Stimulated activated CD4-positive, alpha-beta T cell treated with anti-CD3 and anti-CD28 coated beads, Interleukin-4, amount 100 ng/mL, for 1 hour (primary cell): ENCODE data around the gene PDXP.

ENCODE experiments used
- DNase-seq: peaks from one replicate; pipeline ENCODE4 v3.0.0-alpha.2; 2020

The PDXP gene

DNA sequence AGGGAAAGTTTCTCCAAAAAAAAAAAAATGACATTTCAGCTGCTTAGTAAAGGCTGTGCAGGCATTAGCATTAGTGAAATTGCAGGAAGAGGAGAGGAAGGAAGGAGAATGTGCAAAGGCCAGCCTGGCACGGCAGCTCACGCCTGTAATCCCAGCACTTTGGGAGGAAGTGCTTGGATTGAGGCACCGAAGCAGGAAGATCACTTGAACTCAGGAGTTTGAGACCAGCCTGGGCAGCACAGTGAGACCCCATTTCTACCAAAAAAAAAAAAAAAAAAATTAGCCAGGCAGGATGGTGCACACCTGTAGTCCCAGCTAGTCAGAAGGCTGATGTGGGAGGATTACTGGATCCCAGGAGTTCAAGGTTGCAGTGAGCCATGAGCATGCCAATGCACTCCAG lies 46.1 kb downstream of the PDXP start:
- no peak for DNase-seq

GRCh38 chr22:37705205-37705604 lies 46.7 kb downstream of the PDXP start:
- DNase-seq: no peak

GRCh38 chr22:37708580-37709444 lies 50.3 kb downstream of the PDXP start:
- DNase-seq: no peak

- DNase-seq: no peak
Observed at GRCh38 chr22:37709445-37709765, 50.9 kb downstream of the PDXP start.

DNA sequence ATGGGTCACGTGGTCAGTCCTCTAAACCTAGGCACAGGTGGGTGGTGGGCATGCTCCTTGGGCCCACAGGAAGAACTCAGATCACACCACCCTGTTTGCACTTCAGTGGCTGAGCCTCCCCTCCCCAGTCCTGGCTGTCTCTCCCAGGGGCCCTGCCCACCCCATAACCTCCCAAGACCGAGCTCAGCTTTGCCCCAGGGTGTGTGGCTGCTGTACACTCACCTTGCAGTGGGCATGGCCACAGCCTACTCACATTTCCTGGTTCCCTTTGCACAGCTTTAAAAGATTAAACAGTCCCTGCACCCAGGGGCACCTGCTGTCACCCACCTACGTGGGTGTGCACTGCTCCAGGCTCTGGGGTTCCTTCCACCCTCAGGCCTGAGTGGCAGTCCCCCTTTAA lies 52.2 kb downstream of the PDXP start:
- DNase-seq: no peak

DNA sequence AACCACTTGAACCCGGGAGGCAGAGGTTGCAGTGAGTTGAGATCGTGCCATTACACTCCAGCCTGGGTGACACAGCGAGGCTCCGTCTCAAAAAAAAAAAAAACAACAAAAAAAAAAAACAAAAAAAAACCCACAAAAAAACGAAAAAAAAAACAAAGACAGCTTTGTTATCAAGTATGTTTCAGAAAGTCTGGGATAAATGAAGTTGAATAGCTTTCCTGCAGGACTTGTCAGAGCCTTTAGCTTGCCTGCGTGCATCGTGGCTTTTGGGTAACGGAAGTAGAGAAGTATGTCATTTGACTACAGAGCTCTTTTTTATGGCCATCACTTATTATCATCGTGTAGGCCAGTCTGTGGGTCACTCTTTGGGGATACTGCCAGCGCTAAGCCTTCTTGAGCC lies 53.0 kb downstream of the PDXP start:
- no peak for DNase-seq

- DNase-seq: no peak
Observed at GRCh38 chr22:37713761-37714160, 55.2 kb downstream of the PDXP start.

- no peak for DNase-seq
Observed at GRCh38 chr22:37714634-37715033, 56.1 kb downstream of the PDXP start.

GRCh38 chr22:37715760-37716159 lies 57.2 kb downstream of the PDXP start:
- DNase-seq: no peak
